PC-9 (cell line): Measurements from ENCODE around the gene RSPH10B2. TPM values are rescaled to one million over a fixed set of nuclear protein-coding genes. Genes with fewer than 3 reads are reported as not detected.
"Not testable (repeated sequence)": the region's sequence is repeated elsewhere in the genome, so short reads cannot be mapped to it uniquely, and the experiment has no call there.

Source experiments
- BruUV-seq: library from RNA; stranded (reverse); fragments of 400-500 nt; replicated peaks from 2 replicates; lab custom pipeline; 2021; lab: Mats Ljungman, UMichigan
- CTCF ChIA-PET: fragments of 300-600 bp; sonication (Branson Sonifier 250); formaldehyde crosslinking; loops from one replicate; lab custom pipeline; 2022; ENCODE audit warnings: antibody characterized with exemption; lab: Charles Lee
- POLR2A ChIA-PET: fragments of 300-600 bp; sonication (Branson Sonifier 250); formaldehyde crosslinking; loops from one replicate; lab custom pipeline; 2022; ENCODE audit warnings: antibody characterized with exemption; ENCODE audit not compliant: unreplicated experiment; lab: Charles Lee
- DNase-seq, 2 experiments: peaks; one replicate each; pipeline versions ENCODE4 v3.0.0 to v3.0.0-alpha.2; 2015 to 2022; ENCODE audit warnings: mixed read lengths in 1 of 2
- H2AFZ ChIP-seq: fragments of 200-600 bp; sonication (generic); 2 replicates; pipeline ENCODE4 v1.8.1; 2017; ENCODE audit warnings: antibody characterized with exemption
- H3F3A ChIP-seq: fragments of 200-600 bp; sonication (generic); 2 replicates; pipeline ENCODE4 v1.8.1; 2017; ENCODE audit warnings: antibody characterized with exemption, mild to moderate bottlenecking, low read depth; ENCODE audit not compliant: insufficient read depth
- H3K27ac ChIP-seq: fragments of 200-600 bp; sonication (generic); 2 replicates; pipeline ENCODE4 v1.6.1; 2016; ENCODE audit warnings: mixed run types
- H3K27me3 ChIP-seq: fragments of 200-600 bp; sonication (generic); 2 replicates; pipeline ENCODE4 v1.6.1; 2016; ENCODE audit warnings: low read depth, mixed run types; ENCODE audit not compliant: insufficient read depth
- H3K36me3 ChIP-seq: fragments of 200-600 bp; sonication (generic); 2 replicates; pipeline ENCODE4 v1.6.1; 2016; ENCODE audit warnings: low read depth, mixed run types
- H3K4me1 ChIP-seq: fragments of 200-600 bp; sonication (generic); replicated peaks from 2 replicates; pipeline ENCODE4 v1.6.1; 2016; ENCODE audit warnings: mixed run types; ENCODE audit not compliant: insufficient read depth
- H3K4me2 ChIP-seq: fragments of 200-600 bp; sonication (generic); 2 replicates; pipeline ENCODE4 v1.6.1; 2017; ENCODE audit warnings: mixed run types
- H3K4me3 ChIP-seq: fragments of 200-600 bp; sonication (generic); 2 replicates; pipeline ENCODE4 v1.6.1; 2016; ENCODE audit warnings: mixed run types
- H3K79me2 ChIP-seq: fragments of 200-600 bp; sonication (generic); 2 replicates; pipeline ENCODE4 v1.6.1; 2017; ENCODE audit warnings: low read depth, mixed run types
- H3K9me2 ChIP-seq: fragments of 200-600 bp; sonication (generic); 2 replicates; pipeline ENCODE4 v1.8.1; 2017; ENCODE audit warnings: mild to moderate bottlenecking; ENCODE audit not compliant: insufficient read depth
- H3K9me3 ChIP-seq: fragments of 200-600 bp; sonication (generic); 2 replicates; pipeline ENCODE4 v1.8.1; 2016; ENCODE audit warnings: low read depth; ENCODE audit not compliant: insufficient read depth
- H4K20me1 ChIP-seq: fragments of 200-600 bp; sonication (generic); 2 replicates; pipeline ENCODE4 v1.8.1; 2017; ENCODE audit not compliant: insufficient read depth
- intact Hi-C: fragments of 100-400 bp; cut with micrococcal nuclease; formaldehyde crosslinking; loops from one replicate; pipeline ENCODE4 v1.10.0; 2022; ENCODE audit not compliant: unreplicated experiment
- total RNA-seq: library from RNA; stranded (reverse); gene quantifications from 2 replicates; pipeline ENCODE4 v1.2.3, GENCODE V29; 2021

RSPH10B2 gene
- total RNA-seq, 1 experiment from 2014 or later = 0.76 TPM

- H3K4me2 ChIP-seq, H2AFZ ChIP-seq, H3K27ac ChIP-seq, H3K36me3 ChIP-seq, H3K79me2 ChIP-seq, POLR2A ChIA-PET, intact Hi-C loops, H3K9me2 ChIP-seq, H4K20me1 ChIP-seq, H3K27me3 ChIP-seq, H3K4me1 ChIP-seq, H3K9me3 ChIP-seq, H3K4me3 ChIP-seq, DNase-seq, BruUV-seq, CTCF ChIA-PET, H3F3A ChIP-seq: not testable (repeated sequence)
Observed at GRCh38 chr7:6781581-6781980, 27.7 kb downstream of the RSPH10B2 start.

- BruUV-seq, H3K27me3 ChIP-seq, intact Hi-C loops, H3K4me2 ChIP-seq, H3F3A ChIP-seq, H3K9me2 ChIP-seq, POLR2A ChIA-PET, H3K36me3 ChIP-seq, H3K9me3 ChIP-seq, H3K4me3 ChIP-seq, H3K4me1 ChIP-seq, H3K27ac ChIP-seq, H4K20me1 ChIP-seq, CTCF ChIA-PET, DNase-seq, H2AFZ ChIP-seq, H3K79me2 ChIP-seq: not testable (repeated sequence)
Observed at GRCh38 chr7:6789353-6789752, 35.5 kb downstream of the RSPH10B2 start.

- H3K27me3 ChIP-seq, H3K27ac ChIP-seq, H3K36me3 ChIP-seq, BruUV-seq, H3K4me2 ChIP-seq, H3K9me2 ChIP-seq, H4K20me1 ChIP-seq, POLR2A ChIA-PET, DNase-seq, H3K9me3 ChIP-seq, intact Hi-C loops, H2AFZ ChIP-seq, H3F3A ChIP-seq, H3K4me3 ChIP-seq, H3K4me1 ChIP-seq, CTCF ChIA-PET, H3K79me2 ChIP-seq: not testable (repeated sequence)
Observed at GRCh38 chr7:6792113-6792872, 38.4 kb downstream of the RSPH10B2 start.

- H3K27ac ChIP-seq, H3K4me1 ChIP-seq, CTCF ChIA-PET, H4K20me1 ChIP-seq, H3K4me2 ChIP-seq, H3K9me3 ChIP-seq, POLR2A ChIA-PET, H3K27me3 ChIP-seq, H3K79me2 ChIP-seq, H3F3A ChIP-seq, BruUV-seq, H3K9me2 ChIP-seq, DNase-seq, H3K4me3 ChIP-seq, H3K36me3 ChIP-seq, intact Hi-C loops, H2AFZ ChIP-seq: not testable (repeated sequence)
Observed at GRCh38 chr7:6794276-6794675, 40.4 kb downstream of the RSPH10B2 start.

DNA sequence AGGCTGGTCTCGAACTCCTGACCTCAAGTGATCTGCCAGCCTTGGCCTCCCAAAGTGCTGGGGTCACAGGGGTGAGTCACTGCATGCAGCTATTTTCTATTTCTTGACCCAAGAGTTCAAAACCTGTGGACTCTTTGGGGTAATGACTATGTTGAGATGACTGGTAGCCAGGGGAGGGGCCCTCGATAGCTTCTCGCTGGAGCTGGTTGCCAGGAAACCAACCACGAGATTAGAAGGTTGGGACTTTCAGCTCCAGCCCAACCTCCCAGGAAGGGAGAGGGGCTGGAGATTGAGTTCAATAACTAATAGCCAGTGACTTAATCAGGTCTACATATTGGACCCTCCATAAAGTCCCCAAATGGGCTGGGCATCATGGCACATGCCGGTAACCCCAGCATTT lies 43.3 kb downstream of the RSPH10B2 start:
- H4K20me1 ChIP-seq, H3K27me3 ChIP-seq, intact Hi-C loops, CTCF ChIA-PET, H3K9me2 ChIP-seq, BruUV-seq, H2AFZ ChIP-seq, H3K36me3 ChIP-seq, H3K79me2 ChIP-seq, POLR2A ChIA-PET, H3K4me3 ChIP-seq, H3F3A ChIP-seq, H3K27ac ChIP-seq, H3K4me1 ChIP-seq, H3K9me3 ChIP-seq, H3K4me2 ChIP-seq: not testable (repeated sequence)
- DNase-seq = peak in 1 of 2 experiments; percentile 28

DNA sequence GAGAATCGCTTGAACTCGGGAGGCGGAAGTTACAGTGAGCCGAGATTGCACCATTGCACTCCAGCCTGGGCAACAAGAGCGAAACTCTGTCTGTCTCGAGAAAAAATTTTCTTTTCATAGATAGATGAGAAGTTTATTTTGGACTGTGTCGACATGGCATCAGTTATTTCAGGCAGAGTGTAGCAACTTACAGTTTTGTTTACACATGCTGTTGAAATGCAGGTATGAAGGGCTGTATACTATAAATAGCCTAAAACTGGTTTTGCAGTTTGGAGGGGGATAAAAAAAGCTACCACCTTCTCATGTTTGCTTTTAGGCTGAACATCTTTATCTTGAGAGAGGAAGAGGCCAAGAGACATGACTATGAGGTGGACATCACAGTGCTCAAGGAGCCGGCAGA lies 44.1 kb downstream of the RSPH10B2 start:
- intact Hi-C loops, H3K36me3 ChIP-seq, DNase-seq, H3K9me3 ChIP-seq, H2AFZ ChIP-seq, H3K9me2 ChIP-seq, H3K4me2 ChIP-seq, H3K4me3 ChIP-seq, H3F3A ChIP-seq, H3K79me2 ChIP-seq, H3K27me3 ChIP-seq, BruUV-seq, CTCF ChIA-PET, H3K27ac ChIP-seq, H4K20me1 ChIP-seq, H3K4me1 ChIP-seq, POLR2A ChIA-PET: not testable (repeated sequence)

DNA sequence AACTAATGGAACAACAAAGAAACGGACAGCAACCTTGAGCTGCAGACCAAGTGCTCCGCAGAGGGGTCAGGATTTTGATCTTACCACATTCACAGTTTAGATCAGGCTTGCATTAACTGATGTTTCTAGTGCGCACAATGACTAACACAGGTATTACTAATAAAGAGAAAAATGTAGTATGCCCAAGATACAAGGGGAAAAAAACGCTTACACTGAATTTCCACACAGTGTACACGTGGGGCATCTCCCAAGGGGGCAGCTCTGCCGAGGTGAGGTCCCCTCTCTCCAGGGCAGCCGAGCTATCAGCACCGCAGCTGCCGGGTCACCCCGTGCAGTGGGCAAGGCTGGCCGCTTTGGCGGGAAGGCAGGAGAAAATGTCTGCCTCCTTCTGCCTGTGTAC lies 46.0 kb downstream of the RSPH10B2 start:
- H2AFZ ChIP-seq, BruUV-seq, CTCF ChIA-PET, H3K79me2 ChIP-seq, H3K4me3 ChIP-seq, intact Hi-C loops, H3K27me3 ChIP-seq, H3K9me2 ChIP-seq, H3F3A ChIP-seq, H3K4me2 ChIP-seq, H3K9me3 ChIP-seq, H3K27ac ChIP-seq, H3K4me1 ChIP-seq, H3K36me3 ChIP-seq, DNase-seq, POLR2A ChIA-PET, H4K20me1 ChIP-seq: not testable (repeated sequence)
